GM18508 (cell line): ENCODE results near the gene SLC16A5.
"Not testable (repeated sequence)": the region's sequence is repeated elsewhere in the genome, so short reads cannot be mapped to it uniquely, and the experiment has no call there.

Experiments
- ATAC-seq: cut with Tn5 transposase; IDR thresholded peaks from one replicate; pipeline ENCODE4 v1.9.1; 2021; ENCODE audit warnings: moderate number of reproducible peaks; ENCODE audit not compliant: insufficient read depth, unreplicated experiment

Gene SLC16A5

DNA sequence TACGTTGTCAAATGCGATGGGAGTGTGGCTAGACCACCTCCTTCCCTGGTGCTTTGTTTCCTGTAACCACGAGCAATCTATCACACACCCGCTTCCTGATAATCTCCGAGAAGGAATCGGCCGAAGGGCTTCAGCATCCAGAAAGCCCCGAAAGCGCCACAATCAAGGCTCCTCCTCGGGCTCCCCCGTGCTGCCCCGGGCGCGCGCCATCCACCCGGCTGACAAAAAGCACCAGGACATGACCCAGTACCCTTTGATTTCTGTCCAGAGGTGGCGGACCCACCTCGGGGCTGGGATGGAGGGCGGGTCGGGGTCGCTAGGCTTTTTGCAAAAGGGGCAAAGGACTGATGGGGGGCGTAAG is 21.3 kb downstream of the SLC16A5 start:
- no peak for ATAC-seq

DNA sequence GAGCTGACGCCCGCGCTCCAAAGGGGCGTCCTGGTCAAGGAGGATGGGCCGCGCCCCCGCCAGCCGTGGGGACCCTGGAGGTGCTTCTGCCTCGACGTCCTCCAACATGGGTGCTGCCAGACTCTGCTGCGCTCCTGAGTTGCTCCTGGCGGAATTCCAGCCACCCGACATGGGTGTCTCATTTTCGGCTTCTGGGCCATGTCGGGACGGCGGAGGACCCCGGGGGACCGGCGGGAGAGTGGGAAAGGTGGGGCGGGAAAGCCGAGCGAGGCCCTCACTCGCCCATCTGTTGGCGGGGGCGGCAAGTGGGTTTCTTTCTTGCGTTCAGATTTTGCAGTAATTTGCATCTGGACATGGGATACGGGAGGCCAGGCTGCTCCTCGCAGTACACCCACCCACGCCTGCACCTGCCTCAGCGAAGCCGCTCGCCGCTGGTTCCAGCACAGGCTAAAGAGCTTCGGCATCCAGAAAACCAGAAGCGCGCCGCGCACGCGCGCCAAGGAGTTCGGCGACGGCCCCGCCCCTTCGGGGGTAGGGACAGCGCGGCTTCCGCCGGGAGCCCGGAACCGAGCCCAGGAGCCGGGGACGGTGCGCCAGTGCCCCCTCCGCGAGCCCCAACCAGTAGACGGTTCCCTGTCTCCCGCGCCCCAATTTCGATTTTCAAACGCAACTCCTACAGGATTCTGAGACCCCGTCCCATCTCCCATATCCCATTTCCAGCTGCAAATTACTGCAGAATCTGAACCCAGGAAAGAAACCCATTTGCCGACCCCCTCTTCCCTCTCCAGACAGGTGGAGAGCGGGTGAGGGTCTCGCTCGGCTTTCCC is 21.9 kb downstream of the SLC16A5 start, which contains the start of gene ARMC7:
Gene ARMC7, plus strand, starts transcription at position 563 of the 827 bp plus-strand sequence. CDS start 320 bp downstream, outside the sequence.
- ATAC-seq: no peak

DNA sequence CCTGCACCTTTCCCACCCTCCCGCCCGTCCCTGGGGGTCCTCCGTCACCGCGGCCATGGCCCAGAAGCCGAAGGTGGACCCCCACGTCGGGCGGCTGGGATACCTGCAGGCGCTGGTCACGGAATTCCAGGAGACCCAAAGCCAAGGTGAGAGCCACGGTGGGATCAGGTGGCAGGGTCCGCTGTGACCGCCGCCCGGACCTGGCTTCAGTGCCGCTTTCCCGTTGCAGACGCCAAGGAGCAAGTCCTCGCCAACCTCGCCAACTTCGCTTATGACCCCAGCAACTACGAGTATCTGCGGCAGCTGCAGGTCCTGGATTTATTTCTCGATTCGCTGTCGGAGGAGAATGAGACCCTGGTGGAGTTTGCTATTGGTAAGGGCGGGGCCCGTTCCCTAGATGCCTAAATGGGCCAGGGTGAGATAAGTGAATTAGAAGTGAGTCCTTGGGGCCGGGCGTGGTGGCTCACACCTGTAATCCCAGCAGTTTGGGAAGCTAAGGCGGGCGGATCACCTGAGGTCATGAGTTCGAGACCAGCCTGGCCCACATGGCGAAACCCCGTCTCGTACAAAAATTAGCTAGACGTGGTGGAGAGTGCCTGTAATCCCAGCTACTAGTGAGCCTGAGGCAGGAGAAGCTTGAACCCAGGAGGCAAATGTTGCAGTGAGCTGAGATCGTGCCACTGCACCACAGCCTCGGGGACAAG is 22.6 kb downstream of the SLC16A5 start:
- no peak for ATAC-seq

GRCh38 chr17:75111777-75112335 is 24.1 kb downstream of the SLC16A5 start:
- ATAC-seq: no peak

- no peak for ATAC-seq
Observed at GRCh38 chr17:75113798-75114551, 26.2 kb downstream of the SLC16A5 start.

DNA sequence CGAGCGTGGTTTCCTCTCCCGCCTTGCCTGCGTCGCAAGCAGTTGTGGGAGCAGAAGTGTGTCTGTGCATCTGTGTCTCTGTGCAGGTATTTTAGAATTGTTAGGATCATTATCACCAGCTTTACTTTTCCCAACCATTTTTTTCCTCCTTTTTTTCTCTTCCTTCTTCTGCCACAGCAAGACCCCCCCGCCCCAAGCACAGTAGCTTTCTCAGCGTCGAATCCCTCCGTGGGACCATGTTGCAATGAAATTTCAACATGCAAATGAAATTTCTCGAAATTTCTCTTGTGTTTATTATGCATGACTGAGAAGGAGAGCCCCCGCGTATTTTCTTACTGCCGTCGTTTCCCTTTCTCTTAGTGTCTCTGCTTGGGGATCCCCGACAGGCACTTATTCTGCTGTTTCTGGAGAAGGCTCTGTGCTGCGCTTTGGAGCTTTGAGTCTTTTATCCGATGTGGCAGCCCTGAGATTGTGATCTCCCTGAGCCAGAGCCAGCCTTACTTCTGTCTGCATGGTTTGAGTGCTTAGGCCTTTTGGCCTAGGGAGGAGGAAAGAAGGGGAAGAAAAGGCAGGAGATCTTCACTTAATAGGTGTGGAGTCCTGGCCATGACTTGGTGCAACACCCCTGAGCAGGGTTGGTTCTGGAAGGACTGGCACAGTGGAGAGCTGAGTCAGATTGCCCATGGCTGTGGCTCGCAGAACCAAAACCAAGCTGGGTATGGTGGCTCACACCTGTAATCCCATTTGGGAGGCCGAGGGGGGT is 27.0 kb downstream of the SLC16A5 start:
- no peak for ATAC-seq

DNA sequence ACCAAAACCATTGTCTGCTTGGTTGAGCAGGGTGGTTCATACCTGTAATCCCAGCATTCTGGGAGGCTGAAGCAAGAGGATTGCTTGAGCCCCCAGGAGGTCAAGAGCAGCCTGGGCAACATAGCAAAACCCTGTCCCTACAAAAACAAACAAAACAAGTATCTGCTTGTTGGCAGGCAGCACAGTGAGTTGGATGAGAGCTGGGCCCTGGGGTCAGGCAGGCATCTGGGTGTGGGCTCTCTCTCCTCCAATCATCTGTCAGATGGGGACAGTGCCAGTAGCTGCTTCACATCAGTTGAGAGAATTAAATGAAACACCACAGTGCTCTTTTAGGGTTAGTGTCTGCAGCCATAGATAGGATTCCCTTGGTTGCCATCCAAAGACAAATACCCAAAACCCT is 27.8 kb downstream of the SLC16A5 start:
- ATAC-seq: no peak

GRCh38 chr17:75116737-75117136 is 29.0 kb downstream of the SLC16A5 start:
- ATAC-seq: no peak

- ATAC-seq: no peak
Observed at GRCh38 chr17:75118307-75118706, 30.6 kb downstream of the SLC16A5 start.

- ATAC-seq: no peak
Observed at GRCh38 chr17:75124041-75124818, 36.5 kb downstream of the SLC16A5 start.

DNA sequence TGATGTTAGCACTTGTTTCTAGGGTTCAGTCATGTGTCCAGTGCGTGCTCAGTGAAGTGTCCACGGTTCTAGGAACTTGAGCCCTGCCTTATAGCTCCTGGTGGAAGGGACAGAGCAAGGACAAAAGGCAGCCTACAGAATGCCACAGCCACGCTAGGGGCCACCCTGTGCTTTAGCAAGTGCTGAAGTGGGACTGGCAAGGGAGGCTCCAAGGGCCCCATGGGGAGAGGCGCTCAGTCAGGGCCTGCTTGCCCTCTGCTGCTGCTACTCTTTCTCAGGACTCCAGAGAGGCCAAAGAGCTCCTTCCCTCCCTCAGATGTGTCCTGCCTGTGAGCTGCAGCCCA is 37.0 kb downstream of the SLC16A5 start:
- no peak for ATAC-seq

GRCh38 chr17:75125984-75126383 is 38.2 kb downstream of the SLC16A5 start:
- no peak for ATAC-seq

- ATAC-seq: no peak
Observed at GRCh38 chr17:75126954-75127353, 39.2 kb downstream of the SLC16A5 start.

DNA sequence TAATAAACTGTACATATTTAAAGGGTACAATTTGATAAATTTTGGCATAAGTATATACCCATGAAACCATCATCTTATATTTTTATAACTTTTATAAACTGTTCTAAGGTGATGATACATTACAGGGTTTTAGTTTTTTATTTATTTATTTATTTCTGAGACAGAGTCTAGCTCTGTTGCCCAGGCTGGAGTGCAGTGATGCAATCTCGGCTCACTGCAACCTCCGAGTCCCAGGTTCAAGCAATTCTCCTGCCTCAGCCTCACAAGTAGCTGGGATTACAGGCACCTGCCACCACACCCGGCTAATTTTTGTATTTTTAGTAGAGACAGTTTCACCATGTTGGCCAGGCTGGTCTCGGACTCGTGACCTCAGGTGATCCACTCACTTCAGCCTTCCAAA is 40.2 kb downstream of the SLC16A5 start:
- ATAC-seq: not testable (repeated sequence)

DNA sequence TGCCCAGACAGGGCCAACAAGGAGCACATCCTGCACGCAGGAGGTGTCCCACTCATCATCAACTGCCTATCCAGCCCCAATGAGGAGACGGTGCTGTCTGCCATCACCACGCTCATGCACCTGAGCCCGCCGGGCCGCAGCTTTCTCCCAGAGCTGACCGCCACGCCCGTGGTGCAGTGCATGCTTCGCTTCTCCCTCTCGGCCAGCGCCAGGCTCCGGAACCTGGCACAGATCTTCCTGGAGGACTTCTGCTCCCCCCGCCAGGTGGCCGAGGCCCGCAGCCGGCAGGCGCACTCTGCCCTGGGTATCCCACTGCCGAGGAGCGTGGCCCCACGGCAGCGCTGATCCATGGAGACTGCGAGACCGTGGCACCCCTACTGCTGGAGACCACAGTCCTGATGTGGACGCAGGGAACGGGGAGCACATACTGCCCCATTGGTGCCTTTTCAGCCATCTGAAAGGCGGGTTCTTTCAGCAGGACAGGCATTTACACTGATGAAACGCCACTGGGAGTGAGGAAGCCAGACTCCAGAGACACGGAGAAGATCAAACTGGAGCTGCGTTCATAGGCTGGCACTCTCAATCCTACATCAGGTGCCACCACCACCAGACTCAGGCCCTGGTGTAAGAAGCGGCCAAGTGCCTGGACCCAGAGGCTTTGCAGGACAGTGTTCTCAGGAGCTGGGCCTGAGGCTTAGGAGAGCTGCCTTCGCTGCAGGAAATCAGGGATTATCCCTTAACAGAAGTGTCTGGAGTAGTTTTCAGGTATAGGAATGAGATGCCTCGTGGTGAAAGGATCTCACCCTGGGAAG is 41.1 kb downstream of the SLC16A5 start:
- ATAC-seq: no peak

GRCh38 chr17:75129576-75129975 is 41.8 kb downstream of the SLC16A5 start:
- ATAC-seq: no peak

DNA sequence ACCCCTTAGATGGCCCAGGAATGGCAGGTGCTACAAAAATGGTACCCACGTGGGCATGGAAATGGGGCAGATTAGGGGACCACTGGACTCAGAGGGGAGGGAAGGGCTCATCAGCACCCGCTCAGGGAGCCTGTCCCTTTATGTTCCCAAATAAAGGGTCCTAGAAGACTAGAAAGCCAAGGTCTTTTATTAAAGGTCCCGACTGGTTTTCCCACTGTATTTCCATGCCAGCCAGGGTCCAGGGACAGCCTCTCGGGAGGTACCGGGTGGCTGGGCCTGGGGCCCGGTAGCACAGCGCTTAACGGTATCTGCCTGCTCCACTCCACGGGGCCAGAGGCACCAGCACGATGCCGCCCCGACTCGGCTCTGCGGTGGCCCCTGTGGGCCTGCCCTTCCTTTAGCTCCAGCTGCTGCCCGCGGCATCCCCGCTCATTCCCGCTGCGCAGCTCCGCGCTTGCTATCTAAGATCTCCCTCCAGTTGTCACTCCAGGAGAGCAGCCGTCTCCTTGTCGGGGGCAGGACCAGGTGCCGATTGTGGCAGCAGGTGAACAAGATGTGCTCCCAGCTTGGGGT is 42.4 kb downstream of the SLC16A5 start:
- no peak for ATAC-seq

- ATAC-seq: no peak
Observed at GRCh38 chr17:75130632-75131277, 43.0 kb downstream of the SLC16A5 start.
